Gastrocnemius medialis (tissue), 4 donors: ENCODE results near the gene MRPL17.

Experiments used
- CTCF ChIP-seq, 5 experiments: fragments of 450-650 bp in 3 of 5; fragments of 200-600 bp in 2 of 5; sonication (generic) in 2 of 5; IDR thresholded peaks in 4 of 5; conservative IDR thresholded peaks in 1 of 5; 1 replicate in 4 of 5; 2 replicates in 1 of 5; pipeline ENCODE4 v1.5.1; 2016 to 2019; ENCODE audit warnings: antibody characterized with exemption in 5 of 5, mild to moderate bottlenecking in 3 of 5, moderate library complexity in 3 of 5
- POLR2A ChIP-seq, 2 donors: fragments of 450-650 bp; IDR thresholded peaks; one replicate each; pipeline ENCODE4 v1.6.1; 2017; ENCODE audit warnings: antibody characterized with exemption in 2 of 2, mild to moderate bottlenecking in 2 of 2, moderate library complexity in 2 of 2

DNA sequence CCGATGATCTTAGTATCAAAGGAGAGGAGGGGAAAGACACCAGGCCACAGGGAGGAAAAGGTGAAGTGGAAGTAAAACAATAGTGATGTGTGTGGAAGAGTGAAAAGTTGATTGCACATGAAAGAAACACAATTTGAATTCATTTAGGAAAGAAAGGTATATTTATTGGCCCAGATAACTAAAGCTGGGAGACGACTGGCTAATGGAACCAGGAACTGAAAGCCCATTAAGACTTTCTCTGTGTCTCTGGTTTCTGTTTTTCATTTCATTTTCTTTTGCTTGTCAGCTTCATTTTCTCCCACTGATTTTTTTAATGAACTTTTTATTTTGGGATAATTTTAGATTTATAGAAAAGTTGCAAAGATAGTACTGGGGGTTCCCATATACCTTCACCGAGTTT lies 22.4 kb downstream of the MRPL17 start:
- TF ChIP-seq CTCF (IDR thresholded peaks at IDR 0.05 in 4 of 5, conservative IDR thresholded peaks at IDR 0.05 in 1 of 5) (no peak), POLR2A (IDR thresholded peaks at IDR 0.05) (no peak)
